ENCODE measurements around the gene MED13L.

The MED13L gene

GRCh38 chr12:115957686-115958290 is 319.7 kb downstream of the MED13L start:
- no peak for DNase-seq

GRCh38 chr12:115956659-115957058 is 320.8 kb downstream of the MED13L start:
- DNase-seq: no peak

- no peak for DNase-seq
Measured at GRCh38 chr12:115956236-115956635, 321.3 kb downstream of the MED13L start.

- DNase-seq: no peak
Measured at GRCh38 chr12:115953450-115953849, 324.0 kb downstream of the MED13L start.

GRCh38 chr12:115953031-115953430 is 324.5 kb downstream of the MED13L start:
- no peak for DNase-seq

- no peak for DNase-seq
Measured at GRCh38 chr12:115950959-115951358, 326.5 kb downstream of the MED13L start.

- DNase-seq: no peak
Measured at GRCh38 chr12:115949675-115950074, 327.8 kb downstream of the MED13L start.

- no peak for DNase-seq
Measured at GRCh38 chr12:115947696-115948062, 329.8 kb downstream of the MED13L start.

GRCh38 chr12:115946867-115947695 is 330.4 kb downstream of the MED13L start:
- DNase-seq: no peak

GRCh38 chr12:115946092-115946491 is 331.4 kb downstream of the MED13L start:
- DNase-seq: no peak

- DNase-seq: no peak
Measured at GRCh38 chr12:115945491-115945885, 332.0 kb downstream of the MED13L start.

- DNase-seq: no peak
Measured at GRCh38 chr12:115944837-115945490, 332.5 kb downstream of the MED13L start.

- DNase-seq: no peak
Measured at GRCh38 chr12:115944392-115944742, 333.1 kb downstream of the MED13L start.

GRCh38 chr12:115943630-115944391 is 333.7 kb downstream of the MED13L start:
- peak; percentile 62 for DNase-seq

- DNase-seq: no peak
Measured at GRCh38 chr12:115943310-115943629, 334.2 kb downstream of the MED13L start.

GRCh38 chr12:115942346-115942745 is 335.1 kb downstream of the MED13L start:
- no peak for DNase-seq

- no peak for DNase-seq
Measured at GRCh38 chr12:115941362-115941761, 336.1 kb downstream of the MED13L start.

- no peak for DNase-seq
Measured at GRCh38 chr12:115938794-115939377, 338.6 kb downstream of the MED13L start.

GRCh38 chr12:115936997-115937916 is 340.2 kb downstream of the MED13L start:
- DNase-seq: no peak

GRCh38 chr12:115934877-115935276 is 342.6 kb downstream of the MED13L start:
- no peak for DNase-seq

- DNase-seq: no peak
Measured at GRCh38 chr12:115934046-115934445, 343.4 kb downstream of the MED13L start.

GRCh38 chr12:115932066-115932465 is 345.4 kb downstream of the MED13L start:
- DNase-seq: no peak
